Tongue (tissue), 3 donors: ENCODE data around the gene SUSD1. TPM values are rescaled to one million over a fixed set of nuclear protein-coding genes. Genes with fewer than 3 reads are reported as not detected.

Experiments used
- DNase-seq: peaks from one replicate; pipeline ENCODE4 v3.0.0-alpha.2; 2015
- small RNA-seq: library from RNA; depleted of rRNA; stranded (forward); fragments of <200 nt; gene quantifications from one replicate; pipeline ENCODE3, GENCODE V24; 2014; ENCODE audit warnings: low replicate concordance
- total RNA-seq: library from RNA; depleted of rRNA; stranded (reverse); fragments of >200 nt; gene quantifications from one replicate; pipeline ENCODE4 v1.2.3, GENCODE V29; 2014

SUSD1 gene
- total RNA-seq, 1 donor from 2014 or later, result 16.0 TPM

DNA sequence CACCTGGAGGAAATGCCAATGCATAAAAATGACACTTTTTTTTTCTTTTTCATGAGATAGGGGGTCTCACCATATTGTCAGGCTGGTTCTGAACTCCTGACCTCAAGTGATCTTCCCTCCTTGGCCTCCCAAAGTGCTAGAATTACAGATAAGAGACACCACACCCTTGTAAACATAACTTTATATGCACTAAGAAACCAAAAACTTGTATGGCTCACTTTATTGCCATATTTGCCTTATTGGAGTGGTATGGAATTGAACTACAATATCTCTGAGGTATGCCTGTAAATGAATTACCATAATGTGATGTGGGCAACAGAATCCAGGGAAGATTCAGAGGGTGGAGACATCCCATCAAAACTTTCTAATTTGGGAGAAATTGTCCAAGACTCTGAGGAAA, 164.6 kb downstream of the SUSD1 start:
- no peak for DNase-seq

DNA sequence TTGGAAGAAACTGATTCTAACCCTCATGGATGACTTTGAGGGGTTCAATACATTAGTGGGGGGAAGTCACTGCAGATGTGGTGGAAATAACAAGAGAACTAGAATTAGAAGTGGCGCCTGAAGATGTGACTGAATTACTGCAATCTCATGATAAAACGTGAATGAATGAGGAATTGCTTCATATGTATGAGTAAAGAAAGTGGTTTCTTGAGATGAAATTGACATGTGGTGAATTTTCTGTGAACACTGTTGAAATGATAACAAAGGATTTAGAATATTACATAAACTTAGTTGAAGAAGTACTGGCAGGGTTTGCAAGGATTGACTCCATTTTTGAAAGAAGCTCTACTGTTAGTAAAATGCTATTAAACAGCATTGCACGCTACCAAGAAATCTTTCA, 165.4 kb downstream of the SUSD1 start:
- DNase-seq, result no peak

DNA sequence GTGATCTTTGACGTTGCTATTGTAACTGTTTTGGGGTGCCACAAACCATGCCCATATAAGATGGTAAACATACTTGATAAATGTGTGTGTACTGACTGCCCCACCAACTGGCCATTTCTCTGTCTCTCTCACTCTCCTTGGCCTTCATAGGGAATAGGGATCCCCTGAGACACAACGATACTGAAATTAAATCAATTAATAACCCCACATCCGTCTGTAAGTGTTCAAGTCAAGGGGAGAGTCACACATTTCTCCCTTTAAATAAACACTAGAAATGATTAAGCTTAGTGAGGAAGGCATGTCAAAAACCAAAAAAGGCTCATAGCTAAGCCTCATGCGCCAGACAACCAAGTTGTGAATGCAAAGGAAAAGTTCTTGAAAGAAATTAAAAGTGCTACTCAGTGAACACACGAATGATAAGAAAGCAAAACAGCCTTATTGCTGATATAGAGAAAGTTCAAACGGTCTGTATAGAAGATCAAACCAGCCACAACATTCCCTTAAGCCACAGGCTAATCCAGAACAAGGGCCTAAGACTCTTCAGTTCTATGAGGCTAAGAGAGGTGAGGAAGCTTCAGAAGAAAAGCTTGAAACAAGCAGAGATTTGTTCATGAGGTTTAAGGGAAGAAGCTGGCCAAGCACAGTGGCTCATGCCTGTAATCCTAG, 167.4 kb downstream of the SUSD1 start:
- DNase-seq, result no peak

GRCh38 chr9:112006361-112007020, 168.6 kb downstream of the SUSD1 start:
- DNase-seq, result no peak

GRCh38 chr9:112005939-112006338, 169.2 kb downstream of the SUSD1 start:
- DNase-seq, result no peak

GRCh38 chr9:112003538-112003937, 171.6 kb downstream of the SUSD1 start:
- no peak for DNase-seq

GRCh38 chr9:112002847-112003457, 172.1 kb downstream of the SUSD1 start:
- no peak for DNase-seq

DNA sequence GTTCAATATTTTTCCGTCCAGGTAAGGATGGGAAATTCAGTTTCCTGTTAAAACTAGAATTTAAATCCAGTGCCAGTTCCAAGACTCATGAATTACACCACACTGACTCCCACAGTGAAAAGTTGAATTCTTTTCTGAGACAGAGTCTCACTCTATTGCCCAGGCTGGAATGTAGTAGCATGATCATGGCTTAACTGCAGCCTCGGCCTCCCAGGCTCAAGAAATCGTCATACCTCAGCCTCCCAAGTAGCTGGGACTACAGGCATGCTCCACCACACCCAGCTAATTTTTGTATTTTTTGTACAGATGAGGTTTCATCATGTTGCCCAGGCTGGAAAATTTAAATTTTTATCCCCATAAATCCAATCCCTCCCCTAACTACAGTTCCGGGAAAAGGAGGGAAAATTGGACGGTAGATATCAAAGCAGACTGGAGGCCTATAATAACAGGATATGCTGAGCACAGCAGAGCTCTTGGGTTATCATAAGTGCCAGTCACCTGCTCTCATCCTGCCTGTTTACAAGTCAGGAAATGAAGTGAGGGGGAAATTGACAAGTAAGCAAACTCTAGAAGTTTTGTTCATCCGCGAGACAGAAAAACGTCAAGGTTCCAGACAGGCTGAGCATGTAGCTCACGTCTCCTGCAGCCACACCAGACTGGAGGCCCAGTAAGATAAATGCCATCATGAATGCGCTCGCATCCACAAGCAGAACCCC, 172.8 kb downstream of the SUSD1 start:
- DNase-seq, result no peak

DNA sequence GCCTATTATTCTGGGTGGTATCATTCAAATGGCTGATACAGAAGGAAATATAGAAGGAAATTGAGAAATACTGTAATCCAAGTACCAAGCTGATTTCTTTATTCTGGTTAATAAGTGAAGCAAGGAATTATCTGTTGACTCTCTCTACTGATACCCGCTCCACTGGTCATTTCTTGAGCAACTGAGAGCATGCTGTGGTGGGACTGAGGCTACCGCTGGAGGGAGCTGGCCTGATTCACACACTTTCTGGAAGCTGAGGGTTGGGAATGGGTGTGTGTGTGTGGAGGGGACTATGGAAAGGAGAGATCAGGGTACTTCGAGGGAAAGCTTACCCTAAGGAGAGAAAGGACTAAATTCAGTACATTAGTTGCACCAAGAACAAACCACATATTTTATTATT, 174.4 kb downstream of the SUSD1 start:
- no peak for DNase-seq

DNA sequence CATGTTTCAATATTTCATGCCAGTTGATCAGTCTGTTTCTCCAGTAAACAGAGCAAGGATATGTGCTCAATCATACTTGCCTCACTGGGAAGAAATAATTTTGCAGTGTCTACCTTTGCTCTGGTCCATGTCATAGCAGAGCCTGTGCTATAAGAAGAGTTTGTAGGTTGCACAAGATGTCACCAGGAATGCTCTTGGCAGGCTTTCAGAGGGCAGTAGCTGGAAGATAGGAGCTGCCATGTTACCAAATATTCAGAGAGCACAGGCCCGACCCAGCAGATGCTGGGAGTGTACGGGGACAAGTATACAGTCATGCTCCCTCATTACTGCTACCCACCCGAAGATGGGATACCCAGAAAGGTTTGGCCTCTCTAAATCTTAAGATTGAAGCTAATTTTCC, 175.8 kb downstream of the SUSD1 start:
- no peak for DNase-seq

DNA sequence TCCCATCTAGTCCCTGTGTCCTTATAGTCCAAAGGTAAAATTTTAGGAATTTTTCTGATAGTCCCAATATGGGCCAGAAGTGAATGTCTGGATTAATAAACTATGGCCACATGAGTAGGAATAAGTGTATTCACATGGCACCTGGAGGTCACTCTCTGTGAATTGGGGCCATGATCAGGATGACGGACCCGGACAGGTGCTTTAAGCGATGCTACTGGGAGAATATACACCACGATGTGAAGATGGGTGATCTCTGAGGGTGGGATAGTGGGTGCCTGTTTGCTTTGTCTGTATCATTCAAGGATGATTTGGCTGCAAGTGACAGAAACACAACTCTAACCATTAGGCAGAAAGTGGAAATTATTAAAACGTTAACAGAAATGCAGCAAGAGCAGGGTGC, 177.3 kb downstream of the SUSD1 start:
- no peak for DNase-seq

DNA sequence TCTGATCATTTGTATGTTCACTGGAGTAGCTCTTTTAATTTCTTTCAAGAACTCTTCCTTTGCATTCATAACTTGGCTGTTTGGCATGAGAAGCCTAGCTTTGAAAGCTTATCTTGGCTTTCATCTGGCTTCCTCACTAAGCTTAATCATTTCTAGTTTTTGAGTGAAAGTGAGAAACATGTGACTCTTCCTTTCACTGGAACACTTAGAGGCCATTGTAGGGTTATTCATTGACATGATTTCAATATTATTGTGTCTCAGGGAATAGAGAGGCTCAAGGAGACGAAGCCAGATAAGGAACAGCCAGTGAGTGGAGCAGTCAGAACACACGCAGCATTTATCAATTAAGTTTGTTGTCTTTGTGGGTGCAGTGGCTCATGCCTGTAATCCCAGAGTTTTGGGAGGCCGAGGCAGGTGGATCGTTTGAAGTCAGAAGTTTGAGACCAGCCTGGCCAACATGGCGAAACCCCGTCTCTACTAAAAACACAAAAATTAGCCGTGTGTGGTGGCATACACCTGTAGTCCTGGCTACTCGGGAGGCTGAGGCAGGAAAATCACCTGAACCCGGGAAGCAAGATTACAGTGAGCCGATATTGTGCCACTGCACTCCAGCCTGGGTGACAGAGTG, 180.2 kb downstream of the SUSD1 start:
- DNase-seq, result no peak

DNA sequence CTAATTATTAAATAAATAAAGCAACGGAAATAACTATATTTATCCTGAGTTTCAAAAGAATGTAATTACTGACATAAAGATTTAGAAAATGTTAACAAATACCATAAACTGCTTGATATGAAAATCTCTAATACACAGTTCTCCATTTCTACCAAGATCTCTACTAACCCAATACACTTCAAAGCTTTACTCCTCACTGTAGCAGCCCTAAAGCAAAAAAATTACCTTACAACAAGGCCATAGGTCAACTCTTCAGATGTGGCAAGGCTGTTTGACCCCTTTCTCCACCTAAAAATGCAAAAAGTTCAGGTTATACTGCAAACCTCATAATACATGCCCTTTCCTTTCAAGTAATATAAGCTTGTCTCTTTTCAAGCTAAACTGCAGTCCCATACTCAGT, 181.8 kb downstream of the SUSD1 start:
- no peak for DNase-seq

DNA sequence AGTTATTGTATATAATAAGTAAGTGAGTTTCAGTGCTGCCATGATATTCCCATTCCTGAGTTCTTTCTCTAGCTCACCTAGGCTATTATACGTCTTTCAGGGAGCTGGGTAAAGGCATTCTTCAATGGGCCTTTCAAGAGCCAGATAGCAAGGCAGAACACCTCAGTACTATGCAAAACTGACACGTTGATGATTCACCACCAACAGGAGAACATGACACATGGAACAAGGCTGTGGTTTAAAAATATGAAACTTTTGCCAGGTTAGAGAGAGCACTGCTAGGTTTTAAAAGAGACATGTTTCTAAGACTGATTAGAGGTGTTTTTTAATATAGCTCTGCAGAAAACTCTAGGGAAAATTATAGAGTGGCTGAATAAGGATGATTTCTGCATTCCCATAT, 182.6 kb downstream of the SUSD1 start:
- no peak for DNase-seq

GRCh38 chr9:111991179-111991578, 183.9 kb downstream of the SUSD1 start:
- no peak for DNase-seq

Small RNAs within 50 kb of the gene (small RNA-seq; reads per million reads assigned to genes)
- gene RF00019 (not detected), gene RNU6-710P (not detected), gene RNU6-855P (not detected)

Other genes starting within 250 kb of the SUSD1 start
- 32.1 TPM for gene PTBP3, start 158.3 kb upstream of the SUSD1 start, total RNA-seq
- 142 TPM for gene HSDL2, start 204.8 kb upstream of the SUSD1 start, total RNA-seq